HepG2 (cell line): ENCODE measurements around the gene HRC. TPM values are rescaled to one million over a fixed set of nuclear protein-coding genes. Genes with fewer than 3 reads are reported as not detected.

Experiments used
- ATF1 ChIP-seq: IDR thresholded peaks from 2 replicates; pipeline ENCODE4 v1.6.1; 2016; ENCODE audit warnings: mild to moderate bottlenecking, control low read depth
- DMAP1 ChIP-seq: IDR thresholded peaks from 2 replicates; pipeline ENCODE4 v1.6.1; 2016
- ETV6 ChIP-seq: sonication (generic); formaldehyde crosslinking; conservative IDR thresholded peaks from 2 replicates; pipeline ENCODE4 v1.4.0; 2020; ENCODE audit warnings: missing genetic modification reagents
- FOXP1 ChIP-seq, 2 experiments: fragments of 450-650 bp in 1 of 2; IDR thresholded peaks; 2 replicates each; pipeline ENCODE4 v1.6.1; 2017 to 2018; ENCODE audit warnings: antibody characterized with exemption in 1 of 2
- GABPA ChIP-seq, 2 experiments: IDR thresholded peaks; 2 replicates each; pipeline ENCODE4 v1.6.1; 2011 to 2016; ENCODE audit warnings: low read depth in 2 of 2, low read length in 1 of 2, missing biosample characterization in 1 of 2, missing genetic modification characterization in 1 of 2
- HMGXB4 ChIP-seq, 2 experiments: sonication (generic) in 1 of 2; formaldehyde crosslinking in 1 of 2; IDR thresholded peaks; 2 replicates each; pipeline versions ENCODE4 v1.4.0 to v1.6.1; 2018 to 2020; ENCODE audit warnings: missing genetic modification reagents in 2 of 2, borderline replicate concordance in 1 of 2, low read depth in 1 of 2, mild to moderate bottlenecking in 1 of 2, missing biosample characterization in 1 of 2
- HNF4G ChIP-seq, 2 experiments: sonication (generic) in 1 of 2; formaldehyde crosslinking in 1 of 2; IDR thresholded peaks; 2 replicates each; pipeline versions ENCODE4 v1.4.0 to v1.6.1; 2011 to 2020; ENCODE audit warnings: borderline replicate concordance in 2 of 2, low read depth in 2 of 2, mild to moderate bottlenecking in 2 of 2, low read length in 1 of 2, missing genetic modification reagents in 1 of 2, moderate library complexity in 1 of 2
- HOXA9 ChIP-seq: sonication (generic); formaldehyde crosslinking; IDR thresholded peaks from 2 replicates; pipeline ENCODE4 v1.8.1; 2022; ENCODE audit warnings: missing genetic modification reagents, mild to moderate bottlenecking, moderate library complexity, borderline replicate concordance
- IRF2 ChIP-seq: IDR thresholded peaks from 2 replicates; pipeline ENCODE4 v1.6.1; 2018; ENCODE audit warnings: missing genetic modification reagents, missing compliant biosample characterization
- JUN ChIP-seq: sonication (generic); formaldehyde crosslinking; IDR thresholded peaks from 2 replicates; pipeline ENCODE4 v1.4.0; 2020; ENCODE audit warnings: mild to moderate bottlenecking, missing genetic modification reagents
- MED8 ChIP-seq: sonication (generic); formaldehyde crosslinking; IDR thresholded peaks from 2 replicates; pipeline ENCODE4 v1.8.1; 2023; ENCODE audit warnings: mild to moderate bottlenecking, missing genetic modification reagents; ENCODE audit not compliant: insufficient replicate concordance
- PHF20 ChIP-seq: sonication (generic); formaldehyde crosslinking; IDR thresholded peaks from 2 replicates; pipeline ENCODE4 v1.5.0; 2020; ENCODE audit warnings: mild to moderate bottlenecking, missing genetic modification reagents
- PHF21A ChIP-seq: sonication (generic); formaldehyde crosslinking; IDR thresholded peaks from 2 replicates; pipeline ENCODE4 v1.5.0; 2020; ENCODE audit warnings: mild to moderate bottlenecking, missing genetic modification reagents
- PHF5A ChIP-seq: IDR thresholded peaks from one replicate; pipeline ENCODE4 v1.6.1; 2018; ENCODE audit warnings: low read depth, missing genetic modification reagents; ENCODE audit not compliant: unreplicated experiment
- RFXAP ChIP-seq: sonication (generic); formaldehyde crosslinking; IDR thresholded peaks from 2 replicates; pipeline ENCODE4 v1.4.0; 2020; ENCODE audit warnings: missing genetic modification reagents, borderline replicate concordance
- SMAD1 ChIP-seq: sonication (generic); formaldehyde crosslinking; IDR thresholded peaks from 2 replicates; pipeline ENCODE4 v1.4.0; 2020; ENCODE audit warnings: missing genetic modification reagents, low read depth, mild to moderate bottlenecking, borderline replicate concordance
- STAT5B ChIP-seq: sonication (generic); formaldehyde crosslinking; IDR thresholded peaks from 2 replicates; pipeline ENCODE4 v1.4.0; 2020; ENCODE audit warnings: missing genetic modification reagents
- TOPORS ChIP-seq: sonication (generic); formaldehyde crosslinking; IDR thresholded peaks from 2 replicates; pipeline ENCODE4 v1.8.0; 2023; ENCODE audit warnings: mild to moderate bottlenecking, missing genetic modification reagents
- TP53 ChIP-seq: sonication (generic); formaldehyde crosslinking; conservative IDR thresholded peaks from 2 replicates; pipeline ENCODE4 v1.4.0; 2020; ENCODE audit warnings: missing genetic modification reagents
- ZFX ChIP-seq: sonication (generic); formaldehyde crosslinking; IDR thresholded peaks from 2 replicates; pipeline ENCODE4 v1.4.0; 2020; ENCODE audit warnings: mild to moderate bottlenecking, low read depth, missing genetic modification reagents, moderate library complexity
- ZNF12 ChIP-seq: sonication (generic); formaldehyde crosslinking; IDR thresholded peaks from 2 replicates; pipeline ENCODE4 v1.5.0; 2020; ENCODE audit warnings: missing genetic modification reagents
- ZNF451 ChIP-seq: sonication (generic); formaldehyde crosslinking; IDR thresholded peaks from 2 replicates; pipeline ENCODE4 v1.5.0; 2020; ENCODE audit warnings: mild to moderate bottlenecking, missing genetic modification reagents
- ZNF672 ChIP-seq: sonication (generic); formaldehyde crosslinking; IDR thresholded peaks from 2 replicates; pipeline ENCODE4 v1.8.1; 2022; ENCODE audit warnings: missing genetic modification reagents
- polyA plus RNA-seq, 8 experiments: library from polyadenylated mRNA; depleted of rRNA in 3 of 8; stranded (reverse) in 7 of 8; unstranded in 1 of 8; fragments of >200 nt; fragmentation: Illumina TruSeq in 4 of 8; extraction: Trizol in 4 of 8; gene quantifications; 2 replicates each; pipeline versions ENCODE4 v1.2.1 to v1.2.3, GENCODE V29; 2011 to 2016; ENCODE audit warnings: low read depth in 4 of 8, missing spikeins in 1 of 8, mixed read lengths in 1 of 8; ENCODE audit not compliant: insufficient read depth in 1 of 8
- total RNA-seq, 5 experiments: library from RNA; depleted of rRNA; stranded (reverse); fragments of >200 nt; fragmentation: Illumina TruSeq; extraction: Trizol; gene quantifications; 2 replicates each; pipeline ENCODE4 v1.2.3, GENCODE V29; 2016; ENCODE audit warnings: low read depth in 1 of 5
- TF ChIP-seq, protein P1 (sequence below): sonication (generic); formaldehyde crosslinking; IDR thresholded peaks from 2 replicates; pipeline ENCODE4 v1.5.1; 2020; ENCODE audit warnings: missing genetic modification reagents, mild to moderate bottlenecking, borderline replicate concordance
- TF ChIP-seq, protein P2 (sequence below): sonication (generic); IDR thresholded peaks from 2 replicates; pipeline ENCODE4 v1.6.1; 2016; ENCODE audit warnings: low read depth, borderline replicate concordance

HRC gene
- total and polyA plus RNA-seq, 2 of the 13 experiments (the other 11 are each of a cell fraction or from before 2014, with no cell fraction given): 3.6 to 15.4 TPM

- TF ChIP-seq, protein P1, sequence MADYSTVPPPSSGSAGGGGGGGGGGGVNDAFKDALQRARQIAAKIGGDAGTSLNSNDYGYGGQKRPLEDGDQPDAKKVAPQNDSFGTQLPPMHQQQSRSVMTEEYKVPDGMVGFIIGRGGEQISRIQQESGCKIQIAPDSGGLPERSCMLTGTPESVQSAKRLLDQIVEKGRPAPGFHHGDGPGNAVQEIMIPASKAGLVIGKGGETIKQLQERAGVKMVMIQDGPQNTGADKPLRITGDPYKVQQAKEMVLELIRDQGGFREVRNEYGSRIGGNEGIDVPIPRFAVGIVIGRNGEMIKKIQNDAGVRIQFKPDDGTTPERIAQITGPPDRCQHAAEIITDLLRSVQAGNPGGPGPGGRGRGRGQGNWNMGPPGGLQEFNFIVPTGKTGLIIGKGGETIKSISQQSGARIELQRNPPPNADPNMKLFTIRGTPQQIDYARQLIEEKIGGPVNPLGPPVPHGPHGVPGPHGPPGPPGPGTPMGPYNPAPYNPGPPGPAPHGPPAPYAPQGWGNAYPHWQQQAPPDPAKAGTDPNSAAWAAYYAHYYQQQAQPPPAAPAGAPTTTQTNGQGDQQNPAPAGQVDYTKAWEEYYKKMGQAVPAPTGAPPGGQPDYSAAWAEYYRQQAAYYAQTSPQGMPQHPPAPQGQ: no peak
- no peak for TF ChIP-seq HNF4G (IDR thresholded peaks at IDR 0.05; ENCODE audit: borderline replicate concordance, low read depth, low read length)
- no peak for TF ChIP-seq HNF4G (CRISPR knock-in tag; IDR thresholded peaks at IDR 0.05; ENCODE audit: borderline replicate concordance, low read depth)
- TF ChIP-seq IRF2: no peak
- TF ChIP-seq DMAP1 (CRISPR knock-in tag): no peak
- TF ChIP-seq STAT5B (CRISPR knock-in tag): no peak
- TF ChIP-seq RFXAP (CRISPR knock-in tag): no peak
- no peak for TF ChIP-seq HMGXB4 (CRISPR knock-in tag; IDR thresholded peaks at IDR 0.05; ENCODE audit: borderline replicate concordance in 1 of 2, low read depth in 1 of 2)
- no peak for TF ChIP-seq GABPA (IDR thresholded peaks at IDR 0.05; ENCODE audit: low read depth, low read length)
- TF ChIP-seq GABPA (CRISPR knock-in tag; IDR thresholded peaks at IDR 0.05; ENCODE audit: low read depth): no peak
- TF ChIP-seq ETV6: no peak
- TF ChIP-seq ZNF12 (CRISPR knock-in tag): no peak
- peak; percentile 2; the same call in 1 of the 2 replicates for TF ChIP-seq JUN (CRISPR knock-in tag)
- TF ChIP-seq, protein P2, sequence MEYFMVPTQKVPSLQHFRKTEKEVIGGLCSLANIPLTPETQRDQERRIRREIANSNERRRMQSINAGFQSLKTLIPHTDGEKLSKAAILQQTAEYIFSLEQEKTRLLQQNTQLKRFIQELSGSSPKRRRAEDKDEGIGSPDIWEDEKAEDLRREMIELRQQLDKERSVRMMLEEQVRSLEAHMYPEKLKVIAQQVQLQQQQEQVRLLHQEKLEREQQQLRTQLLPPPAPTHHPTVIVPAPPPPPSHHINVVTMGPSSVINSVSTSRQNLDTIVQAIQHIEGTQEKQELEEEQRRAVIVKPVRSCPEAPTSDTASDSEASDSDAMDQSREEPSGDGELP: no peak
- TF ChIP-seq MED8 (CRISPR knock-in tag): no peak
- TF ChIP-seq TP53 (CRISPR knock-in tag): no peak
- no peak for TF ChIP-seq FOXP1 (IDR thresholded peaks at IDR 0.05)
- no peak for TF ChIP-seq FOXP1 (CRISPR knock-in tag; IDR thresholded peaks at IDR 0.05)
- no peak for TF ChIP-seq PHF21A (CRISPR knock-in tag)
- TF ChIP-seq PHF20: no peak
- TF ChIP-seq HOXA9 (CRISPR knock-in tag): no peak
- TF ChIP-seq SMAD1 (CRISPR knock-in tag): no peak
- peak; percentile 16; the same call in 1 of the 2 replicates for TF ChIP-seq ZNF672
- TF ChIP-seq PHF5A: peak; percentile 9
- no peak for TF ChIP-seq TOPORS (CRISPR knock-in tag)
- TF ChIP-seq ATF1 (CRISPR knock-in tag): no peak
- TF ChIP-seq ZFX (CRISPR knock-in tag): no peak
- no peak for TF ChIP-seq ZNF451 (CRISPR knock-in tag)
Observed at GRCh38 chr19:49128545-49129237, 26.5 kb downstream of the HRC start (continued).
